ENCODE results near the gene EIF1.

DNA sequence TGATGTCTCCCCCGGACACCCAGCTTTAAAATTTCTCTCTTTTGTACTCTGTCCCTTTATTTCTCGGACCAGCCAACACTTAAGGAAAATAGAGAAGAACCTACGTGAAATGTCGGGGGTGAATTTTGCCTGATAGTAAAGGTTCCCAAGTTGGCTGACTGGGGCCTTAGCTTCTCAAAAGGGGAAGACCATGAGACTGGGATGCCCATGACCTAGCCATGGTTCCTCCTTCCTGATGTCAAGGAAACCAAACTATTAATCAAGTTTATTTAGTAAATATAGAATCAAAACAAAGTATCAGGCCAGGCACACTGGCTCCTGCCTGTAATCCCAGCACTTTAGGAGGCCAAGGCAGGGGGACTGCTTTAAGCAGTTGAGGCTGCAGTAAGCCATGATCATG is 2.4 kb upstream of the EIF1 start:
- TF ChIP-seq, protein P1, sequence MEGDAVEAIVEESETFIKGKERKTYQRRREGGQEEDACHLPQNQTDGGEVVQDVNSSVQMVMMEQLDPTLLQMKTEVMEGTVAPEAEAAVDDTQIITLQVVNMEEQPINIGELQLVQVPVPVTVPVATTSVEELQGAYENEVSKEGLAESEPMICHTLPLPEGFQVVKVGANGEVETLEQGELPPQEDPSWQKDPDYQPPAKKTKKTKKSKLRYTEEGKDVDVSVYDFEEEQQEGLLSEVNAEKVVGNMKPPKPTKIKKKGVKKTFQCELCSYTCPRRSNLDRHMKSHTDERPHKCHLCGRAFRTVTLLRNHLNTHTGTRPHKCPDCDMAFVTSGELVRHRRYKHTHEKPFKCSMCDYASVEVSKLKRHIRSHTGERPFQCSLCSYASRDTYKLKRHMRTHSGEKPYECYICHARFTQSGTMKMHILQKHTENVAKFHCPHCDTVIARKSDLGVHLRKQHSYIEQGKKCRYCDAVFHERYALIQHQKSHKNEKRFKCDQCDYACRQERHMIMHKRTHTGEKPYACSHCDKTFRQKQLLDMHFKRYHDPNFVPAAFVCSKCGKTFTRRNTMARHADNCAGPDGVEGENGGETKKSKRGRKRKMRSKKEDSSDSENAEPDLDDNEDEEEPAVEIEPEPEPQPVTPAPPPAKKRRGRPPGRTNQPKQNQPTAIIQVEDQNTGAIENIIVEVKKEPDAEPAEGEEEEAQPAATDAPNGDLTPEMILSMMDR (conservative IDR thresholded peaks at IDR 0.05; ENCODE audit: low read length) = no peak
- no peak for TF ChIP-seq EZH2phosphoT487 (IDR thresholded peaks at IDR 0.05; ENCODE audit: borderline replicate concordance, low read depth, low read length)

Measured in OCI-LY7 (cell line).